HG03460 (cell line): ENCODE data around the gene GNAO1.

Experiments
- ATAC-seq: cut with Tn5 transposase; IDR thresholded peaks from one replicate; pipeline ENCODE4 v1.9.1; 2021; ENCODE audit not compliant: unreplicated experiment

Gene GNAO1

DNA sequence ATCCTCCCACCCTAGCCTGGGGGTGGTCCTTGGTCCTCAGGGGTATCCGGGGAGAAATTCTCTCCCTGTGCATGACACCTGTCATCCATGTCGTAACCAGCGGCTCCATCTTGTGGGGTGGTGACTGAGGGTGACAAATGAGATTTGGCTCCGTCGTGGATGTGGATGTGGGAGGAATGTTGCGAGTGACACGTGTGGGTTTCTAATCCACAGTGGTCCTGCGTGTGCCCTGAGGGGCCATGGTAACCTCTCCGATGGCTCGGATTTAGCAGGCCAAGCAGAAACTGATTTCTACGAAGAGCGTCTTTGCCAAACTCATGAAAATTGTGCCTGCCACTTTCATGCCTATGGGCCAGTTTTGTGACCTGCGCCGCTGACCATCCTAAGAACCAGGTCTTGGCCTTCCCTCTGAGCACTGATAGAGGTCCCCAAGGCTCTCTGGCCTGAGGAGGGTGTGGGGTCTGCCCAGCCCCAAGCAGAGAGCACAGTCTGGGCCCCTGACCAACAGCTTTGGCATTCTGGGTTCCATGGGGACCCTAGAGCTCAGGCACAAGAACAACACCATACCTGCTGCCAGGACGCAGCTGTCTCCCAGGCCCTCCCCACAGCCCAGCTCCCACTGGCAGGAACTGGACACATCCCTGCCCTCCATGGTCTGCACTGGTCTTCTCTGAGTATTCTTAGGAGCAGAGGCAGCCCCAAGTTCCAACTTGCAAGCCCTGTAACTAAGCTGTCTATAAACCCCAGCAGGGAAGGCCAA, 155.0 kb downstream of the GNAO1 start:
- ATAC-seq: no peak

DNA sequence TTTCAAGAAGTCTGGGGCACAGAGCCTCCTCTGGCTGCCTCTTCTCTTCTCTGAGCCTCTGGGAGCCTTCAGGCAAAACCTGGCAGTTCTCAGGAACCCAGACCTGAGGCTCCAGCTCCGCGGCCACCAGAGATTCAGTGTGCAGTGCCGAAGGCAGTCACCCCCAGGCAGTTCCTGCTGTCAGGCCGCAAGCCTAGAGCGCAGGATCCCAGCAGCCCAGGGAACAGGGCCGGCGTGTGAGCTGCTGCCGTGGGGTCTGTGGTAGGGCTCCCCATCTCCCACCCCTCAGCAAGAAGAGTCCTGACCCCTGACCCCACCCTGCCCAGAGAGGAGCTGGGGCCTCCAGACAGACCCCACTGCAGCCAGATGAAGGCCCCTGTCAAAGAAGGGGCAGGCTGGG, 155.9 kb downstream of the GNAO1 start:
- ATAC-seq: no peak

DNA sequence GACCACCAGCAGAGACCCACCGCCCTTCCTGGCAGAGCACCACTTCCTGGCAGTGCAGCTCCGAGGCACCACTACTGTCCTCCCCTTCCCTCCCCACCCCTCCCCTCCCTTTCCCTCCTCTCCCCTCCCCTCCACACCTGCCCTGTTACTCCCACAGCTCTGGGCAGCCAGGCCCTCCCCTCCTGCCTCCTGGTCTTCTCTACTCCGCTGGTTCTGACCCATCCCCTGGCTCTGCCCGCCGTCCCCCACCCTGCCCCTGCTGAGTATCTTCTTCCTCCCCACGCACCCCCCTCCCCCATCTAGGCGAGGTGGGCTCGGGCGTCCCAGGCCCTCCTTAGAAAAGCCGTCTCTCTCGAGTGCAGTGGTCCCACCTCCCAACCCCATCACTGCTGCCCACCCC, 156.4 kb downstream of the GNAO1 start:
- no peak for ATAC-seq

DNA sequence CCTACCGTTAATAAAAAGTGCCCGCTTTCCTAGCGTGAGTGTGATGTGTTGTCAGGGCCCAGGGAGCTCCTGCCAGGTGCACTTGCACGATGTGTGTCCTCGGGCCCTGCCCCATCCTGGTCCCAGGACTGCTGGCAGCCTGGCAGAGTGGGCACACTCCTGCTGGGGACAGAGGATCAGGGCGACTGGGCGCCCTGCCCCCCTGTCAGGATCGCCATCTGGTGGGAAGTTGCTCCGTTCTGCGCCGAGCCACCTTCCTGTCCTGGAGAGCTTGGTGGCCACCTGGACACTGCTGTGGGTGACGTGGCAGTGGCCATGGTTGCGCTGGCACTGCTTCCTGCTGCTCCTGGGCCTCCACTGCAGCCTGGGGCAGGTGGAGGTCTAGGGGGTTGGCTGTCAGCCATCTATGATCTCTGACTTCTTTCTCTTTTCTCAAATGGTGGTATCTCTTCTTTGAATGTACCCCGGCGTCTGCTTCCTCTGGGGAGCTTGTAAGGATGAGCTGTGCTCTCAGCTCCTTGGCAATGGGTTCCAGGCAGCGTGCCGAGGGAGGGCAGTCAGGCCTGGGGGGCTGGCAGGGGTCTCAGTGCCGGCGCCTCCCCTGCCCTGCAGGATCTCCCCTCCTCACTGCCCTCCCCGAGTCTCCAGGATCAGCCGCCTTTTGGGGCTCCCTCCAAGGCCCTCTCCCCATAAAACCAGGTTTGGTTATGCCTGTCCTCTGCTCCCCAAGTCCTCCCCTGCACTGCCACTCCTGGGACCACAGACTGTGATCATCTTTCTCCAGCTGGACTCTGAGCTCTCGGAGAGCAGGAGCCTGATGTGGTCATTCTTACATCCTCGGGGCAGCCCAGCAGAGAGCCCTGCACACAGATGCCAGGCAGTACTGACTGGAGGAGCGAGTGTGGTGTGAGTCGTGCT, 157.1 kb downstream of the GNAO1 start:
- no peak for ATAC-seq

DNA sequence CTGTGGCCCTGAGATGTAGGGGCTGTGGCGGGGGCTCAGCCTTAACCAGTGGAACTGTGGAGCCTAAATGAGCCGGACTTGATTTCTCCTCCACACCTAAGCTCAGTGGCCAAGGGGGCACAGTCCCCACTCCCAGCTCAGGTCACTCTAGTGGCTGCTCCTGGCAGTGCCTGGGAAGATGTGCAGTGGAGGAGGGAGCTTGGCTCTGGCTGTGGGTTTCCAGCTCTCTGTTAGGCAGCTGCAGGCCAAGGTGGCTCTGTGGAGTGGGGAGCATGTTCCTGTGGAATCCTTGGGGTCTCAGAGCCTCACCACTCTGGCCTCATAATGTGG, 157.8 kb downstream of the GNAO1 start:
- no peak for ATAC-seq

DNA sequence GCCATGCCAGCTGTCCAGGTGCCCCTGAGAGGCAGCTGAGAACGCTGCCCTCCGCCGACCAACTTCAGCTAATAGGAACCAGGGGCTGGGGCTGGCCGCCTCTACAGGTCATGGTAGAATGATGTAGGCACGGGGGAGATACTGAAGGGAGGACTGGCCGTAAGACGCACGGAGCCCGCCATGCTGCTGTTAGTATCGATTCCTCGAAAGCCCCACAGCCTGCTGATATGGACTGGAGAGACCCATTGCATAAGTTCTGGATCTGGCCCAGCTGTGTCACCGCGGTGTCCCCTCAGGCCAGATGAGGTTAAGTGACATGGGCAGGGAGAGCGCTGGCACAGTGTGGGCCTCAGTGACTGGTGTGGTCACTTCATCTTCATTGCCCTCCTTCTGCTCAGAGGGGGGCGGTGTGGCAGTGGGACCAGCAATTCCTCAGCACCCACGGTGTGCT, 158.4 kb downstream of the GNAO1 start:
- no peak for ATAC-seq

DNA sequence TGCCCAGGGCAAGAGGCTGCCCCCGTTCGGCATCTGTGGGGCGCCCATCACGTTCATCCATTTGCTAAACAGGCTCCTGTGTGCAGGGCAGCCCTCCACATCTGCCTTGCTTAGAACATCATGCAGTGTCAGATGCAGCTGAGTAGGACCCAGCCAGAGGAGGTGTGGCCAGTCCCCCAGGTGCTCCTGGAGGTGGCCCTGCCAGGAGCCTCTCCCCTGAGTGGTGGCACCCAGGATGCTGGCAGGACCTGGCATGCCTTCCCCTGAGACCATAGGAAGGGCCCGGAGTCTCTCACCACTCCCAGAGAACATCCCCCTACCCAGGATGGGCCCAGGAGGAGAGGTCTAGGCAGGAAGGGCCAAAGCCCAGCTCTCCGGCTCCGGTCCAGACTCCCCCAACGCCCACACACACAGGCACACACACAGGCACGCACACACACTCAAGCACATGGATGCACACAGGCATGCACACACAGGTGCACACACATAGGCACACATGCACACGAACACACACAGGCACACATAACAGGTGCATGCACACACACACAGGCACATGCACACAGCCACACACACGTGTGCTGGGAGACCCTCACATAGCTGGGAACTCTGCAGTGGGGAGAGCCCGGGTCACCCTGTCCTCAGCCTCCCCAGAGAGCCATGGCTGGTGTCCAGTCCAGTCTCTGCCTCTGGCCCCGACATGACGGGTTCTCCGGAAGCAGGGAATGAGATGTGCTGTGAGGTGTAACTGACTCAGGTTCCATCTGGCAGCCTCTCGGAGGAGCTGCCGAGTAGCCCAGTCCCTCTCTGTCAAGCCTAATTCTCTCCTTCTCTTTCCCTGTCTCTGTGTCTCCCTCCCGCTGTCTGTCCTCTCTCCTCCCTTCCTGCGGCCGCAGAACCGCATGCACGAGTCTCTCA, 159.5 kb downstream of the GNAO1 start:
- ATAC-seq: no peak

DNA sequence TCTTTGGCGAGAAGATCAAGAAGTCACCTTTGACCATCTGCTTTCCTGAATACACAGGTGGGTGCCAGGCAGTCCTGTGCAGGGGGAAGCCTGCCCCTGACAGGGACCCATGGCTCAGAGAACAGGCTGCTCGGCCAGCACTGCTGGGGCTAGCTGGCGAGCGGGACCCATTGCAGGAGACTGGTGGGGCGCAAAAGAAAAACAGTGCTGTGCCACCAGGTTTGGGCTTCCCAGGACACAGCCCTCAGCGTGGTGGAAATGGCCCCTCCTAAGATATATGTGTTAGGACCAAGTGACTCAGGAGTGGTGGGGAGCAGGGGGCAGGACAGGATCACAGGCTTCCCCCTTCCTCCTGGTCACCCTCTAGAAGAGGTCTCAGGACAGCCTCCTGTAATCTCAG, 160.2 kb downstream of the GNAO1 start:
- no peak for ATAC-seq

DNA sequence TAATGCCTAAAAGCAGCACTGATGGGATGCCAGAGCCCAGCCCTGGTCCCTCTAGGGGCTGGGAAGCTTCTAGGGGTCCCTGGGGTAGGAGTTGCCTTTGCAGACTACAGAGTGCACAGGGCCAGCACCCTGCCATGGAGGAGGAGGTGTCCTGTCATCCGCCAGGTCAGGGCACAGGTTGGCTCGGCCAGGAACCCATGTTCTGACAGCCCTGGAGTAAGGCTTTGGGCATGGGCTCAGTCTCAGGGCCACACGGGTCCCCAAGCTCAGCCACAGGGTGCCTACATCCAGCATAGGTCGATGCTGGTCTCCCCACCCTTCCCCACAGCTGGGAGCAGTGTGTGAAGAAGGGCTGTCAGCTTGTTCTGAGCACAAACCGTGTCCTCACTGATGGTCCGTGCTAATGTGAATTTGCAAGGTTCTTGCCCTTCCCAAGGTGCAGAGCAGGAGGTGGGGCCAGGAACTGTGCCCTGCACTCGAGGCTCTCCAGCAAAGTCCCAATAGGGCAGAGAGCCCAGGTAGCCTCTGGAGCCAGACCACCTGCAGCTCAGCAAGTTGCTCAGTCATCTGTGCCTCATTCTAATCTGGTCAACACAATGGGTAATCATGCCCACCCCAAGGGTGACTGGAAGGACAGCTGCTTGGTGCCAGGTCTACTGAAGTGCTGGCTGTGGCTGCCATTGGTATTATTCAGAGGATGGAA, 161.2 kb downstream of the GNAO1 start:
- no peak for ATAC-seq

DNA sequence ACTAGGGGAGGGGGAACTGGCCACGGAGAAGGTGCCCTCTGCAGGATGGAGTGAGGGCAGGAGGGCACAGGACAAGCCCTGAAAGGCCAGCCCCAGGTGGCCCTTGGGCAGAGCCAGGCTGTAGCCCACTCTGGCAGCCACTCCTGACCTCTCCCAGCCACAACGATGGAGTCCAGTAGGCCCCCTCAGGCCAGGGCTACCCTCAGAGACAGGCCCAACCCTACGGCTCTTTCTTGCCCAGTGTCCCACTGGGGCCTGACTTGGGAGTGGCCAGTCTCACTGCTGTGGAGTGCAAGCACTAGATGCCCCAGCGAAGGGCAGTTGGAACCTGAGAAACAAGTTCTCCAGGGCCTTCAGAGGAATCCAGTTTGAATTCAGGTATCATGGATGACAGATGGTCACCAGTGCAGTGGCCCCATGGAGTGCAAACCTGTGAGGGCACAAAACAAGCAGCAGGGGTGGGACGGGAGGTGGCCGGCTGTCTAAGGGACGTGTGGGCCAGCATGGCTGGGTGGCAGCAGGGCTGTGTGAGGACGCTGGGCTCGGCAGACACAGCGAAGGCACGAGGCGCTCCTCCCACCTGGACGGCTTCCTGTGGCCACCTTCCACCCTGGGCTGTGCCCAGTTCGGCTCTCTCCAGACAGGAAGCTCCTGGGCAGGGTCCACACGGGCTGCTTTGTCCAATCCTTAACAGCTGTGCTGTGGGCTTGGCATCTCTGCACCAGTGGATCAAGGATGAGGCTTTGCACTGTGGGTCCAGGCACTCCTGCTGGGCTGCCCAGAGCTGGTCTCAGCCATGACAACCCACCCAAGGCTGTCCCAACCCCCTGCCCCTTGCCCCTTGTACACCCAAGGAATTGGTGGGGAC, 162.0 kb downstream of the GNAO1 start:
- no peak for ATAC-seq

DNA sequence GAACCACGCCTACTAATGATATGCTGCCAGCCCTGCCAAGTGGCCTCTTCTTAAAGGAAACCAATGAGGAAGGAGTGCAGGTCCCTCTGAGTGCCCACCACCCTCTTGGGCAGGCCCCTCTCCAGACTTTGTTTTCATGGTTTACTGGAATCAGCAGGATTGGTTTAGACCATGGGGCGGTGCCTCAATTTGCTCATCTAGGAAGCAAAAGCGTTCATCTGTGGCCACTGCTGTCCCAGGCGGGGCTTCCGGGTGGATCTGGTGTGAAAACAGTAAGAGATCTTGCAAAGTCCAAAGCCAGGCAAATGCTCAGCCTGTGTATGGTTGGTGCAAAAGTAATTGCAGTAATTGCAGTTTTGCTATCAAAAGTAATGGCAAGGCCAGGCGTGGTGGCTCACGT, 162.7 kb downstream of the GNAO1 start:
- no peak for ATAC-seq

DNA sequence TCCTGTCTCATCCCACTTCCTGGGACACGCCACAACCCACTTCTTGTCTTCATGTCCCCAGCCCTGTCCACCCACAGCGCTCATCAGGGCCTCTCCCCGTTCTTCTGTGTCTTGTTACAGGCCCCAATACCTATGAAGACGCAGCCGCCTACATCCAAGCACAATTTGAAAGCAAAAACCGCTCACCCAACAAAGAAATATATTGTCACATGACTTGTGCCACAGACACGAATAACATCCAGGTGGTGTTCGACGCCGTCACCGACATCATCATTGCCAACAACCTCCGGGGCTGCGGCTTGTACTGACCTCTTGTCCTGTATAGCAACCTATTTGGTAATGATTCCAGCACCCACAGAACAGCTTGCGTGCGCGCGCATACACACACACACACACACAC, 163.5 kb downstream of the GNAO1 start:
- ATAC-seq: no peak

DNA sequence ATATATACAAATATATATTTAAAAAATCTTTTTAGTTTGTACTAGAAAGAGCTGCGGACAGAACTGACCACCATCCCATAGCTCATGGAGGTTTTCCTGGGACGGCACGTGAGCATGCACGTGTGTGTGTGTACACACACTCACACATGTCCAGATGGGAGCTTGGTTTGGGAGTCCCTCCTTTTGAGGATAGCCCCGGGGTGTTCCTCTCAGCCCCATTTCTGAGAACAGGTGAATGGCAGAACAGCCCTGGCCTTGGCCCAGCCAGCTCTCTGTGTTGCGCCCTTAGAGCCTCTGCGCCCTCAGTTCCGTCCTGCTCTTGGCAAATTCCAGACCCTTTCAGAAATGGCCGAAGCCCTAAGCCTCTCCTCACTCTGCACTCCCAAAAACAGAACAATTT, 163.9 kb downstream of the GNAO1 start:
- no peak for ATAC-seq

DNA sequence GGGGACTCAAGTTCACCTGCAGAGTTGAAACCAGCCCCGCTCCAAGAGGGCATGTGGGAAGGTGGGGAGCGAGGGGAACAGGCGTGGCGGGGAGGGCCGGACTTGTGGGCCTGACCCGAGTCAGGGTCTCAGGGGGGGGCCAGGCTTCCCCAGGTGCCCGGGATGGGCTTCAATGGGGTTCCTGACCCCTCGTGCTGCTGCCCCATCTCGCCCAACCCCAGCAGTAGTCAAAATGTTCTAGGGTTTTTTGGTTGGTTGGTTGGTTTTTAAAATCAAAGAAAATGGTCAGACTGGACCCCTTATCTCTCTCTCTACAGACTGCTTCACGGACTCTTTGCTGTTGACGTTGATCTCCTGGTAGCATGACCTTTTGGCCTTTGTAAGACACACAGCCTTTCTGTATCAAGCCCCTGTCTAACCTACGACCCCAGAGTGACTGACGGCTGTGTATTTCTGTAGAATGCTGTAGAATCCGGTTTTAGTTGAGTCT, 164.5 kb downstream of the GNAO1 start:
- no peak for ATAC-seq

DNA sequence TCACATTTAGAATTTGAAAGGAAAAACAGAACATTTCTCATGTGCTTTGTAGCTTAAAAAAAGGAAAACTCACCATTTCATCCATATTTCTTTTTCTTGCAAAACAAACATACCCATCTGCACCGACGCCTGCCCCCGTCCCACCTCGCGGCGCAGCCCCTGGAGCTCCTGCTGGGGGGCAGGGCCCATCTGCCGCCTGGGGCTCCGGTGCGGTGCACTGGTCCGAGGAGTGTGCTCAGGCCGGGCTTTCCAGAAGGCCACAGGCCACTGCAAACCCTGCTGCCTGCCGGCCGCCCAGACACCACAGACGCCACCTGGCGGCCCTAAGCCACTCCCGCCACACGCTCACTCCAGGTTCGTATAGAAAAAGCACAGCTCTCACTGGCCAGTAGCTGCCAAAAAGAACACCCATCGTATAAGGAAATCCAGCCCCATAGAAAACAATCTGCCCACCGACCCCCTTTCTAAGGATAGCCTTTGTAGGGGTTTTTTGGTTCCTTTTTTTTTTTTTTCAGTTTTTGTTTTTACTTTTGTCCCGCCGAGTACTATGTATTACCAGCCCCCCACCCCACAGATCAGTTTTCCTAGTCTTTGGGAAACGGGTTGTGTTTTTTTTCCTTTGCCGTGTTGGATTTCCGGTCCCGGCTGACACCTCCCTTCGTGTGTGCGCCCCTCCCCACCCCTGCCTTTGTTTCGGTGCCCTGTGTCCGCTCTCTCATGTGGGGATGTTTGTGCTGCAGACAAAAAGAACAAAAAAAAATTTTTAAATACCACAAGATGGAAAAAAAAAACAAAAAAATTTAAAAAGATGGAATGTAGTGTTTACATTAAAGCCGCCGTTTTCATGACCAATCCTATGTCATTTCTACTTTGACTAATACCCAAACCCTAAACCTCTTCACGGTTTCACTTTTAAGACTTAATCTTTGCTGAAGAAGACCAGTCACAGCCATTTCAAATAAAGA, 165.3 kb downstream of the GNAO1 start:
- peak; percentile 92 for ATAC-seq

DNA sequence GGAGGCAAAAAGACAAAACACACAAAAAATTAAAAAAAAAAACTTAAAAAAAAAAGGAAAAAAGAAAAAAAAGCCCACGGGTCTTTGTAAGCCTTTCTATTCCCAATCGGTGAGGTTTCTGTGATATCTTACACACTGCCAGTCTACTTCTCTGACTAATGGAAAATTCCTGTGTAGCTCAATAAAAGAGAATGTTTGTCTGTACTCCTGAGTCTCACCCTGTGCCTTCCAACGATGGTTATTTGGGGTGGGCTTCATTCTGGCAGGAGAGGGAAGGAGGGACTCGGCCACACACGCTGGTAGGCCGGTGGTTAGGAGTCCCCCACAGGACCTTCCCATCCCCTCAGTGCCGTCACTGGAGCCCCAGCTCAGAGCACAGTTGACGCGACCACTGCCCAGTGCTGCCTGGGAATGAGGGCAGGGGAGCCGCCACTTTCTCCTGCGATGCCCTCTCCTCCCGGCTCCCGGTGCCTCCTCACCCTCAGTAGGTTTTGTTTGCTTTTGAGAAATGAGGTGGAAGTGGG, 166.0 kb downstream of the GNAO1 start:
- no peak for ATAC-seq

DNA sequence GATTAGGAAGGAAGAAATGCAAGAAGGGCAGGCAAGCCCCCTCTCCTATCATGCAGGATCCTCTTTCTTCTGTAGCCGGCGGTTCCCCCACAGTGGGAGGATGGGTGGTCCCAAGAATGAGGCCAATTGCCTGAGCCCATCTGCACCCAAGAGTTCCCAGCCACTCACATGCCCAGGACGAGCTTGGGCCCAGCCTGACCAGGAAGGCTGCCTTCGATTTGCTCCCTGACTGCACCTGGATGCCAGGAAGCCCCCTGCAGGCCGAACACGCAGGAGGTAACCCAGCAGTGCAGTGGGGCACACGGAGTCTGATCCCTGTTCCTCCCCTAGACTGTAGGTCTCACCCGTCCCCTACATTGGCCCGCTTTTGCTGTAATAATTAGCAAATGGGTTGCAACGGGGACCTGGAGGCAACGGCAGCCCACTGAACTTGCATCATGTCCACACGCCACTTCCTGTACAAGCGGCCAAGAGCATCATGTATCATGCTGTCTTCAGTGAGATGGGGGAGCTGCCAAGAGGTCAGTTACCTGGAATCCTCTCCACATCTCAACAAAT, 166.6 kb downstream of the GNAO1 start:
- no peak for ATAC-seq
